HG03064 (cell line): ENCODE data around the gene NUDT13.
"Not testable (repeated sequence)": the region's sequence is repeated elsewhere in the genome, so short reads cannot be mapped to it uniquely, and the experiment has no call there.

Experiments used
- ATAC-seq: cut with Tn5 transposase; IDR thresholded peaks from one replicate; pipeline ENCODE4 v1.9.1; 2021; ENCODE audit warnings: low read depth; ENCODE audit not compliant: unreplicated experiment

Gene NUDT13

DNA sequence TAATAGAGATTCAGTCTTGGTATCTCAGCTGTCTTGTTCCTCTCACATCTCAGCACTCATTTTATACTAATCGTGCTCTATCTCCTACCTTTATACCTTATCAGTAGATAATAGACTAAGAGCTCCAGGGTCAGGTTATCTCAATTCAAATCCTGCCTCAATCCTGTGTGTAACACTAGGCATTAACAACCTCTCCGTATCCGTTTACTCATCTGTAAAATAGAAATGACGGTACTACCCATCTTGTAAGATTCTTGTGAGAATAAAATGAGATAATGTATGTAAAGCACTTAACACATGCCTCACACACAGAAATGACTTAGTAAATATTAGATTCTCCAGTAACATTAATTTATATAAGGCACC lies 13.0 kb upstream of the NUDT13 start:
- ATAC-seq: no peak

DNA sequence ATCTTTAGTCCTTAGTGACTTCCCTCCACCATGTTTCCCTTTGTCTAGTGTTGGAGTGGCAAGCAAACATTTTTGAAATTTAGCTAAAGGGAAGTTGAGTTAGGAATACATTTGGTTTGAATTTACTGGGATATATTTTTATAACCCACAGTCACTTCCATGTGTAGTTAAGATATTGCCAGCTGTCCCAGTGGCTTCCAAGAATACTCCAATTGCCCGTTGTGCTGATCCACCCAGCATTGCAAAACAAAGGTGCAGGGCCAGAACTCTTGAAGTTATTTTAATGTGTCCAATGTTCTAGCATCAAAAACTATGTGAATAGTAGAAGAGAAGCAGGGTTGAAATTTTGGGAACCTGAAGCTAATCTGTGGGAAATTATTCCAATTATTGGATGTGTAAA lies 11.1 kb upstream of the NUDT13 start:
- no peak for ATAC-seq

DNA sequence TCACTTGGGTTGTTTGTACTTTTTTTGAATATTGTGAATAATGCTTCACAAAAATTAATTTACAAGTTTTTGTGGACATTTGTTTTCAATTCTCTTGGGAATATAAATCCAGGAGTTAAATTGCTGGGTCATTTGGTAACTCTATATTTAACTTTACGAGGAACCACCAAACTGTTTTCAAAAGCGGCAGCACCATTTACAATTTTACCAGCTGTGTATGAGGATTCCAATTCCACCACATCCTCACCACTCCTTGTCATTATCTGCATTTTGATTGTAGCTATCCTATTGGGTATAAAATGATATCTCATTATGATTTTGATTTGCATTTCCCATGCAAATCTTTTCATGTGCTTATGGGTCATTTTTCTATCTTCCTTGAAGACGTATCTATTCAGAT lies 4.0 kb upstream of the NUDT13 start:
- ATAC-seq: no peak

DNA sequence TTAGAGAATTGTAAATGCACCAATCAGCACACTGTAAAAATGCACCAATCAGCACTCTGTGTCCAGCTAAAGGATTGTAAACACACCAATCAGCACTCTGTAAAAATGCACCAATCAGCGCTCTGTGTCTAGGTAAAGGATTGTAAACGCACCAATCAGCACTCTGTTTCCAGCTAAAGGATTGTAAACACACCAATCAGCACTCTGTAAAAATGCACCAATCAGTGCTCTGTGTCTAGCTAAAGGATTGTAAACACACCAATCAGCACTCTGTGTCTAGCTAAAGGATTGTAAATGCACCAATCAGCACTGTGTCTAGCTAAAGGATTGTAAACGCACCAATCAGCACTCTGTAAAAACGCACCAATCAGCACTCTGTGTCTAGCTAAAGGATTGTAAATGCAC lies 1.0 kb upstream of the NUDT13 start:
- ATAC-seq: not testable (repeated sequence)

DNA sequence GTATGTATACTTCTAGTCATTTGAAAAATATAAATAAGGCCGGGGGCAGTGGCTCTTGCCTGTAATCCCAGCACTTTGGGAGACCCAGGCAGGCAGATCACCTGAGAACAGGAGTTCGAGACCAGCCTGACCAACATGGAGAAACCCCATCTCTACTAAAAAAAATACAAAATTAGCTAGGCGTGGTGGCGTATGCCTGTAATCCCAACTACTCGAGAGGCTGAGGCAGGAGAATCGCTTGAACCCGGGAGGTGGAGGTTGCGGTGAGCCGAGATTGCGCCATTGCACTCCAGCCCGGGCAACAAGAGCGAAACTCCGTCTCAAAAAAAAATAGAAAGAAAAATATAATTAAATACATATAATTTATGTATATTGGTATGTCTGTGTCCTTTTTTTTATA lies 1.8 kb downstream of the NUDT13 start:
- not testable (repeated sequence) for ATAC-seq

DNA sequence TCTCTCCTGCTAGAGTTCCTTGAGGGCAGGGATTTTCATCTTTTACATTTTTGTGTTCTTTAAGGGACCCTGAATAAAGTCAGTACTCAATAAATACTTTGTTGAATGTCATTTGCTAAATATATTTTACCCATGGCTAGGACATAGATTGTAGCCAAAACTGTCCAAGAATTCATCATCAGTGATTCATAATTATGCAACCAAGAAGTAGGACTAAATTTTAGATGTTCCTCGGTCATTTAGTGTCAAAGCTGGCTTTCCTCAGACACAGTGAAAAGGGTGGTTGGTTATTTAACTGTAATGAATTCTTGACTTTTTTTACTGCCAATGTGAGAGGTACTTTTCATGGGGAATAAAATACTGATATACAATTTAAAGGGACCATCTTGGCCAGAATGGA lies 3.3 kb downstream of the NUDT13 start:
- no peak for ATAC-seq

DNA sequence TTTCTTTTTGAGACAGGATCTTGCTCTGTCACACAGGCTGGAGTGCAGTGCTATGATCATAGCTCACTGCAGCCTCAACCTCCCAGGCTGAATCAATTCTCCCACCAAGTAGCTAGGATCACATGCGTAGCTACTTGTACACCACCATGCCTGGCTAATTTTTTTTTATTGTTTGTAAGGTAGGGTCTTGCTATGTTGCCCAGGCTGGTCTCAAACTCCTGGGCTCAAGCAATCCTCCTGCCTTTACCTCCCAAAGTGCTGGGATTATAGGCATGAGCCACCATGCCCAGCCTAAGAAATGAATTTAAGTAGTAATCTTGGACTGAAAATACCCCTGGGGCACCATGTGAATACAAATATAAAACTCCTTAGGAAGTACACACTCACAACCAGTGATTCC lies 5.8 kb downstream of the NUDT13 start:
- no peak for ATAC-seq

DNA sequence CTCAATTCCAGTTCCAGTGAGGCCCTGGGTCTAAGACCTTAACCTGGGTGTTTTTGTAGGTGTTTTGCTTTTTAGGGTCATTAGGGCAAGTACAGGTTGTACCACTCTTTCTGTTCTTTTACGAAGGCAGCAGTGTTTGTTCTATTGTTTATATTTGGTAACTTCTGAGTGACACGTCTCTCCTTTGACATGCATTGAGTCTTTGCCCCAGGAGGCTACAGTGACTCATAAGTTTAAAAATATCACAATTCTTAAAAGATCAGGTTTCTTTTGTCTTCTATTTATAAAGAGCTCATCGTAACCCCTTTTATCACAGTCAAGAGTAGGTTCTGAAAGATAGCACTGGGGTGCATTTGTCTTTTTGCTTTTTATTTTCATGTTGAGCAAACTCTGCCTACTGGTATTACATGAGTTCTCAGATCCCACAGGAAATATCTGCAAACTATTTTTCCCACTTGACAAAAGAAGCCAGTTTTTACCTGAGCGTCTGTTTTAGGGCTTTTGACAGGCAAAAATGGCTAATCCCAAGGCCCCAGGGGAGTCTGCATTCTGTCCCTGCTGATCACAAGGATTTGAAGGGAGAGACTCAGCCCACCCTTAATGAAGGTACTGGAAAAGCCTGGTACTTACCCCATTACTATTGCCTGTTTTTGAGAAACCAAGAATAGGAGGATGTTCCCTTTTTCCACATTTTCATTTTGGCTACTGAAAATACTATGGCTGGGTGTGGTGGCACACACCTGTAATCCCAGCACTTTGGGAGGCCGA lies 7.9 kb downstream of the NUDT13 start:
- peak; percentile 83 for ATAC-seq

DNA sequence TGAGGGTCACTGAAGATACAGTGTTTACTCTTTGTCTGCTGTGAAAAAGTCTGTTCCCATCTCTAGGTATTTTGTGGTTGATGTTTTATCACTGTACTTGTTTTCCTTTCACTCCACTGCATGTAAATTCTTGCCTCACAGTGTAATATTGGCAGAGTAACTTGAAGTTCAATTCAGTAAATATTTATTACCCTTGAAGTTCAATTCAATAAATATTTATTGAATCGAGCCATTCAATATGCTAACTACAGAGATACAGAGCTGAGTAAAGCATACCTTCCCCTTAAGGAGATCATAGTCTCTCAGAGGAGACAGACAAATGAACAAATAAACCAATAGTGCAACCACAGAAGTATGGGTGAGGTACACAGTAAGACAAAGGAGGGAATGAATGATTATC lies 9.2 kb downstream of the NUDT13 start:
- ATAC-seq: no peak

DNA sequence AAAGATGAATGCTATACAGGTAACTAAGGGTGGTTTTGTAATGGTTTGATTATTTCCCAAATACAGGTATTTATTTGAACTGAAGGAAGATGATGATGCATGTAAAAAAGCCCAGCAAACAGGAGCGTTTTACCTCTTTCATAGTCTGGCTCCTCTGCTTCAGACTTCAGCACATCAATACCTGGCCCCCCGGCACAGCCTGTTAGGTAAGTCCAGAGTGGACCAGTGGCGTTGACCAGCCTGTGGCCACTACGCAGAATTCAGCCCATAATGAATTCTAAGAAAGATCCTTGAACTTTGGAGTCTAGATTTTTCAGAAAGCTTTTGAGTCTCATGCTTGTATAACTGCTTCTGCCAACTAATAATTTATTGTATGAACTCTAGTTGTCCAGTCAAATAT lies 9.7 kb downstream of the NUDT13 start:
- no peak for ATAC-seq

DNA sequence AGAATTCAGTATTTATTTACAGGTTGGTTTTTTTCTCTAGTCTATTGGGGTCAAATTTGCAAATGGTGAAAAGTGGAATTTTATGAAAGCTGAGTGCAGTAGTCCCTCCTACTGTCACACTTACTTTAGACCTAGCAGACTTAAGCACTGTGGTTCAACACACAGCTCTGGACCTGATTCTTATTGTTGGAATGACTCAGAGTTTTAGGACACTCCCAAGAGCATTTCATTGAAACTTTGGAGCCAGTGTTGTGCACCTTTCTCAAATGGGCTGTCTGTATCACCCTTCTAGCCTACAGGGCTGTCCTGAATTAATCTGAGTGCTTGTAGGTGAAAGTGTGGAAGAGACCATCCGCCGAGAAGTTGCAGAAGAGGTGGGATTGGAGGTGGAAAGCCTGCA lies 16.1 kb downstream of the NUDT13 start:
- ATAC-seq: no peak

DNA sequence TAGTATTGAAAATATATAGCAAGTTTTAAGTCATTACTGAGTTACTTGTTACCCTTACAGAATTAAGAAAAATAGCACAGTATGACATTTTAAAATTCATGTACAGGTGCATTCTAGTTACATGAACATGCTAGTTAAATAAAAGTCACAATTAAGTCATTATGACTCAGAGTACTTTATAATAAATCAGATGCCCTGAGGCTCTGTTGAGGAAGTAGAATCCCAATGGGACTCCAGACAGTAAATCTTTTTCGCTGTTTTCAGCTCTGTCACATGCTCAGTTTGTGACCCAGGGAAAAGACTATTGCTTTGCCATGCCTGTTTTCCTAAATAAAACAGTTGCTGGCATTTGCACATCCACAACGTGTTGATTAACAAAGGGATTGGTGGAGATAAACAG lies 21.0 kb downstream of the NUDT13 start:
- ATAC-seq: no peak

DNA sequence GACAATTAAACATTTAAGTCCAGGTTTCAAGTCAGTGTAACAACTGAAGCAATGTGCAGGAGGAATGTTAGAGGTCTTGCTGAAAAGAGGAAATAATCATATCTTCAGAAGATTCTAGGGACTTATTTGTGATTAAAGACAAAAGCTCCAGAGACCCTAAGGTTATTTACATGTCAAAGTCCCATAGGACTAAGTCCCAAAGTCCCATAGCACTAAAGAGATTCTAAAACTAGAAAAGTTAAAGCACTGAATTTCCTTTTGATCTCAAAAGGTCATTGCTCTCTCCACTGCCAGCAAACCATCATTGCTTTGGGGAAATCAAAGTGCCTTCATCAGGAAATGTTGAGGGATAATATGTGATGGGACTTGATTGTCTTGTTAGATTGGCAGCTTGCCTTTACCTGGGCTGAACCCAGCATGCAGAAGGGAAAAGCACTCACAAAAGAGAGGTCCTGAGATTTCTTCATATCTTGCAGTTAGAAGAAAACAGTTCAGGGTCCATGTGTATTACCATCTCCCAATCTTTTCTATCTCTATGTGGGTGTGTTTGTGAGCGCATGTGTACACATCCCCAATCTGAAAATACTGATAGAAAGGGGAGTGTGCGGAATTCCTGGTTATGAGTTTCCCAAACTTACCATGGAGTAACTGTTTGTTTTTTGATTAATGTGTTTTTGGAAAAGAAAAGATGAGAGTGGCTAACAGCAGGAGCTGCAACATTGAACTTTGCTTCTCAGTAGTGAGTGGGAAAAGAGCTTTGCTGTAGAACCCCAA lies 21.8 kb downstream of the NUDT13 start:
- no peak for ATAC-seq

DNA sequence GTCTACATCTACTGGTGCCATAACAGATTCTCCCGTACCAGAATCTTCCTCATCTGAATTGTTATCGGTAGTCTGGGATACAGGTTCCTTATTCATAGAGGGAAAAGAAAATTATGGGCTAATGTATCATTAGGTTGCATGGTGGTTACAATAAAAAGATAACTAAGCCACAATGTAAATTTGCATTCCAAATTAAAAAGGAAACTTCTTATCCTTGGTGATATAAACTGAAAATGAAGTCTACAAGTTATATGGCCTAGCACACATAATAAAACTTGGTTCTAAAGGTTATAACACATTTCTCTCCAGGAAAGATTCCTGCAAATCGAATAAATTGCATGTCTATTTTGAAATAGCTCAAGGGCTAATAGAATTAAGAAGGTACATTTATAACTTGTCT lies 24.5 kb downstream of the NUDT13 start:
- no peak for ATAC-seq

DNA sequence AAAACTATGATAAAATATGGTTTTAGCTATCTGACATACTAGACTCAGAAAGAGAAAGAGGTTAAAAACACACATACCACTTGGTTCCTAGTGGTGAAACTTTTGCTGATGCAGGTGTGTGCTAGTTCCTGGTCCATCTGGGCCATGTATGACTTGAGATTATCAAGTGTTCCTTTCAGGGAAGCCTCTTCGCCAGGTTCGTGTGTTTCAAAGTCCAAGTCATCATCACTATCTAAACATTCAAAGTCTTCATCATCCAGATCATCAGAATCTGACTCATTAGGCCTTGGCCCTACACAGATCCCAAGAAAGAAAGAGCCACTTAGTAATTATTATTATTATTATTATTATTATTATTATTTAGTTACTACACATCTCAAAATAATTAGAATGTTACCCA lies 26.4 kb downstream of the NUDT13 start:
- no peak for ATAC-seq

DNA sequence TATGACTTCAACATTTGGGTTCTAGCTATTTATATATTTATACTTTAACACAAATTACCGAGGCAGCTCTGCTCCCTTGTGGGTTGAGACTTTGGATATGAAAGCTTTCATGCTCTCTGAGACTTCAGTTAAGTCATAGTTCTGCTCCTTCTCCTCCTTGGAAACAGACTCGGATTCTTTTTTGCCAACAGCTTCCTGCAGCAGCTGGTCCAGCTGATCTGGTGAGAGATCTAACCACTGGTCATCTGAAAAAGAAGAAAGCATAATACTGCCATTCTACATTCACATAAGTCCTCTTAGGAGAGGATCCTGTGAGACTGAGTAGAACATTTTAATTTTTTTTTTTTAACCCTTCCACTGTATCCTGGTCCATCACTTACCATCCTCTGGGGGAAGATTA lies 29.0 kb downstream of the NUDT13 start:
- no peak for ATAC-seq

DNA sequence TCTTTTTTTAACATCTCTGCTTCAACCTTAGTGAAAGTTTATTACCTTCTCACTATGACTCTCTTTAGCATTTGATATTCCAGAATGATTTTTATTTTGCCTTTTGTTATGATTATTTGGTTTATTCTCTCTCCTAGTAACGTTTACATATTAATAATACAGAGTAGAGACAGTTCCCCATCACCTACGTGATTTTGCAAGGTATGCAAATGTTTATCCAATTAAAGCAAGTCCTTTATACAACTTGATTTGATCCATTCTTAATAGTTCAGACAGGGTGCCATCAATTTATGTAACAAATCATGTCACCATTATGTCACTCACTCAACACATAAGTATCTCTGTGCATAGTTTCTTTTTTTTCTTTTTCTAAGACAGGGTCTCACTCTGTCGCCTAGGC lies 31.3 kb downstream of the NUDT13 start:
- no peak for ATAC-seq

DNA sequence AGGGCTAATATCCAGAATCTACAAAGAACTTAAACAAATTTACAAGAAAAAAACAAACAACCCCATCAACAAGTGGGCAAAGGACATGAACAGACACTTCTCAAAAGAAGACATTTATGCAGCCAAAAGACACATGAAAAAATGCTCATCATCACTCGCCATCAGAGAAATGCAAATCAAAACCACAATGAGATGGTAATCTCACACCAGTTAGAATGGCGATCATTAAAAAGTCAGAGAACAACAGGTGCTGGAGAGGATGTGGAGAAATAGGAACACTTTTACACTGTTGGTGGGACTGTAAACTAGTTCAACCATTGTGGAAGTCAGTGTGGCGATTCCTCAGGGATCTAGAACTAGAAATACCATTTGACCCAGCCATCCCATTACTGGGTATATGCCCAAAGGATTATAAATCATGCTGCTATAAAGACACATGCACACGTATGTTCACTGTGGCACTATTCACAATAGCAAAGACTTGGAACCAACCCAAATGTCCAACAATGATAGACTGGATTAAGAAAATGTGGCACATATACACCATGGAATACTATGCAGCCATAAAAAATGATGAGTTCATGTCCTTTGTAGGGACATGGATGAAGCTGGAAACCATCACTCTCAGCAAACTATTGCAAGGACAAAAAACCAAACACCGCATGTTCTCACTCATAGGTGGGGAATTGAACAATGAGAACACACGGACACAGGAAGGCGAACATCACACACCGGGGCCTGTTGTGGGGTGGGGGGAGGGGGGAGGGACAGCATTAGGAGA lies 40.6 kb downstream of the NUDT13 start:
- ATAC-seq: not testable (repeated sequence)

DNA sequence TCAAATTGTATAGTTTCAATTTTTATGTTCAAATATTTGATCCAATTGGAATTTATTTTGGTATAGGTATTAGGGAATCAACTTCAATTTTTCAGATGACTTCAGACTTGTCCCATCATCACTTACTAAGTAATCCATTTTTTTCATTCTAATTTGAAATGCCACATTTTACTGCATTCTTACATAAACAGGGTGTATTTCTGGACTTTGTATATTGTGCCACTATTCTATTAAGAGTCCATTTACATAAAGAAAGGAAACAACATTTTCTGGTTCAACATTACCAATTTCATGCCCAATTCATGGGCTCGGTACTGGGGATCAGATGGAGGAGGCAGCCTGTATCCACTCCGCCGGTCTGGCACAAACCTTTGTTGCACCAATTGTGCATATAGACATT lies 41.8 kb downstream of the NUDT13 start:
- ATAC-seq: no peak

DNA sequence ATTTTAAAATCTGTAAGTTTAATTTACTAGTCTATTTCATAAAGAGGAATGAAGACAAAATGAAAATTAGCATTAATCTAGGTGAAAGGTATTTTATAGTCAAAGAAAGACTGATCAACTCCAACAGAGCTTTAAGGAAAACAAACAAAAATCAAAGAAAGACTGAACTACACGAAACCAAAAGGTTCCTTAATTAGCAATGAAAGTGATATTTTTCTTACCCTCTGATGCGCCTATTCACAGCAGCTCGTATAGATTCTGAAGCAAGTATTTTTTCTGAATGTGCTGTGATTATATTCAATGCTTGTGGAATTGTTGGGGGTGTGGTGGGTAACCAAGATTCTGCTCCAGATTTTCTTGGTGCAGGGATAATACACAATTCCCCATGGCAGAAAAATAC lies 45.8 kb downstream of the NUDT13 start:
- no peak for ATAC-seq

DNA sequence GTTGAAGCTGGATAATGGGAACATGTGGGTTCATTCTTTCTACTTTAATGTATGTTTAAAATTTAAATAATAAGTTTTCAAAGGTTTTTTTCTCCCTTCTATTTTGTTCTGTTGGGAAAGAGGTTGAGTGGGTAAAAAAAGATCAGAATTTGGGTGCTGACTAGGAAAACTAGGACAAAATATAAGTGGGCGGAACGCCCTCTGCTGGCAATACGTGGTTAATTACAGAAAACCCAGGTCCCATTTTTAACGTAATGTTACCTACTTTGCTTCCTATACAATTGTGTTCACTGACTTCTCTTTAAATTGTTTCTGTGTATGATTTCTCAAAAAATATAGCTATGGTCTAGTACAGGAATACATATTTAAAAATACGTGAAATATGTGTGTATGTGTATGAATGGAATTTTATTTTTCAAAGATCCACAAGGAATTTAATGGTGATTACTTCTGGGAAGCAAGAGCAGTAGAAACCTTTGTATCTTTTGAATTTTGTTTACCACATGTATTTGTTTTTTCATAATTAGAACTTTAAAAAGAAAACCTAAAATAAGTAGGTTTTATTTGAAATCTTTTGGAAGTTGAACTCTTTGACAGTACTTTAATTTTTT lies 48.9 kb downstream of the NUDT13 start:
- ATAC-seq: no peak
